ENCODE results near the gene DPP10. TPM values are rescaled to one million over a fixed set of nuclear protein-coding genes. Genes with fewer than 3 reads are reported as not detected.

The DPP10 gene
- total RNA-seq, 3 donors from 2014 or later (not counting 1 experiment from before 2014, with no cell fraction given) = not detected

DNA sequence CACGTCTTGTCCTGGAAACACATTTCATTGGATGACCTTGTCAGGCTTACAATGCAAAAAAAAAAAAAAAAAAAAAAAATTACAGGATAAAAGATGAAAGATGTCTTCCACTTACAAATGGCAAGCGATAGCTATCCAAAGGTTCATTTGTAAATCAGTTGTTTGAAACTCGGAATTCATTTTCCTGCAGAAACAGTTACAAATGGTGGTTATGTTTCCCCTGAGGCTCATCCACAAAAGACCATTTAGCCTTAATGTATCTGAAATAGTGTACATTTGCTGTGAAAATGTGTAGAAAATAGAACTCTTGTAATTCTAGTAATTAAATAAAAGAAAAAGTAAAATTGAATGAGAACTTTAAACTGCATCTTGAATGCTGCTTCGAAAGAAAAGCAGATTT, 25.9 kb downstream of the DPP10 start:
- H3K4me1 Mint-ChIP-seq = no peaks in the 10 kb centered on the region
- Histone ChIP-seq H3K27ac (ENCODE audit: low read length) (no peak overlapping the region), H3K9me3 (ENCODE audit: control insufficient read depth, insufficient read depth, low read length) (peaks cover 5% of the 10 kb centered on the region), H3K27me3 (ENCODE audit: control insufficient read depth, insufficient read depth, low read length) (no peaks in the 10 kb centered on the region), H3K36me3 (ENCODE audit: control insufficient read depth, insufficient read depth, low read length) (no peaks in the 10 kb centered on the region), H3K4me3 (ENCODE audit: low read length) (no peak overlapping the region), H3K4me1 (ENCODE audit: control insufficient read depth, insufficient read depth, low read length) (no peaks in the 10 kb centered on the region)
- no peaks in the 10 kb centered on the region for H3K27me3 Mint-ChIP-seq (ENCODE audit: low read depth in 2 of 2)
- no peak overlapping the region for H3K27ac Mint-ChIP-seq
- no peak overlapping the region for H3K4me3 Mint-ChIP-seq
- peaks cover 0 to 3% of the 10 kb centered on the region in 2 donors for H3K9me3 Mint-ChIP-seq
- no peaks in the 10 kb centered on the region for H3K36me3 Mint-ChIP-seq
- intact Hi-C loops (cut with micrococcal nuclease) = no loop called here
- TF ChIP-seq, protein P1, sequence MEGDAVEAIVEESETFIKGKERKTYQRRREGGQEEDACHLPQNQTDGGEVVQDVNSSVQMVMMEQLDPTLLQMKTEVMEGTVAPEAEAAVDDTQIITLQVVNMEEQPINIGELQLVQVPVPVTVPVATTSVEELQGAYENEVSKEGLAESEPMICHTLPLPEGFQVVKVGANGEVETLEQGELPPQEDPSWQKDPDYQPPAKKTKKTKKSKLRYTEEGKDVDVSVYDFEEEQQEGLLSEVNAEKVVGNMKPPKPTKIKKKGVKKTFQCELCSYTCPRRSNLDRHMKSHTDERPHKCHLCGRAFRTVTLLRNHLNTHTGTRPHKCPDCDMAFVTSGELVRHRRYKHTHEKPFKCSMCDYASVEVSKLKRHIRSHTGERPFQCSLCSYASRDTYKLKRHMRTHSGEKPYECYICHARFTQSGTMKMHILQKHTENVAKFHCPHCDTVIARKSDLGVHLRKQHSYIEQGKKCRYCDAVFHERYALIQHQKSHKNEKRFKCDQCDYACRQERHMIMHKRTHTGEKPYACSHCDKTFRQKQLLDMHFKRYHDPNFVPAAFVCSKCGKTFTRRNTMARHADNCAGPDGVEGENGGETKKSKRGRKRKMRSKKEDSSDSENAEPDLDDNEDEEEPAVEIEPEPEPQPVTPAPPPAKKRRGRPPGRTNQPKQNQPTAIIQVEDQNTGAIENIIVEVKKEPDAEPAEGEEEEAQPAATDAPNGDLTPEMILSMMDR (IDR thresholded peaks at IDR 0.05) = no peak
- WGBS (ENCODE audit: insufficient coverage) = 72% methylated on average over 3 of the region's 4 CpGs
- ATAC-seq (no peak), DNase-seq (no peak)

DNA sequence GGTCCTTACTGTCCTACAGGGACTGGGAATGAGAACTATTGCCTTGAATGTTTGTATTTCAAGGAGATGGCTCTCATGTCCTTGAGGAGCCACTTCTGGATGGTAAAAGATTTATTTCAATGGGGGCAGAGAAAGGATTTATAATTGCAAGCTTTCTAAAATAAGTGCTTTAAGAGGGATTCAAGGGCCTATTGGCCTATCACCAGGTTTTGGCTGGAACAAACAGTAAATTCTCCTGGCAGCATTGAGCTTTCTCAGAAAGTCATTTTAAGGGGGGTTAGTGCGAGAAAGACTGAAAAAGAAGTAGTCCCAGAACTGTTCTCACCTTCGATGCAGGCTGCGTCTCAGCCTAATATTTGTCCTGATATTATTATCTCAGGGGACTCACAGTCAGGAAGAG, 29.8 kb downstream of the DPP10 start:
- Histone ChIP-seq H3K9me3 (ENCODE audit: control insufficient read depth, insufficient read depth, low read length) (no peaks in the 10 kb centered on the region), H3K4me1 (ENCODE audit: control insufficient read depth, insufficient read depth, low read length) (no peaks in the 10 kb centered on the region), H3K36me3 (ENCODE audit: control insufficient read depth, insufficient read depth, low read length) (no peaks in the 10 kb centered on the region), H3K27ac (ENCODE audit: low read length) (no peak overlapping the region), H3K4me3 (ENCODE audit: low read length) (no peak overlapping the region), H3K27me3 (ENCODE audit: control insufficient read depth, insufficient read depth, low read length) (no peaks in the 10 kb centered on the region)
- no peaks in the 10 kb centered on the region for H3K27me3 Mint-ChIP-seq (ENCODE audit: low read depth in 2 of 2)
- DNase-seq = no peak
- intact Hi-C loops (cut with micrococcal nuclease) = no loop called here
- ATAC-seq = no peak
- H3K4me1 Mint-ChIP-seq = no peaks in the 10 kb centered on the region
- H3K36me3 Mint-ChIP-seq = no peaks in the 10 kb centered on the region
- TF ChIP-seq, protein P1 (IDR thresholded peaks at IDR 0.05) = no peak
- no peak overlapping the region for H3K27ac Mint-ChIP-seq
- H3K9me3 Mint-ChIP-seq = peaks cover 0 to 3% of the 10 kb centered on the region in 2 donors
- no peak overlapping the region for H3K4me3 Mint-ChIP-seq
- WGBS (ENCODE audit: insufficient coverage) = 78% methylated on average over 1 of the region's 3 CpGs

DNA sequence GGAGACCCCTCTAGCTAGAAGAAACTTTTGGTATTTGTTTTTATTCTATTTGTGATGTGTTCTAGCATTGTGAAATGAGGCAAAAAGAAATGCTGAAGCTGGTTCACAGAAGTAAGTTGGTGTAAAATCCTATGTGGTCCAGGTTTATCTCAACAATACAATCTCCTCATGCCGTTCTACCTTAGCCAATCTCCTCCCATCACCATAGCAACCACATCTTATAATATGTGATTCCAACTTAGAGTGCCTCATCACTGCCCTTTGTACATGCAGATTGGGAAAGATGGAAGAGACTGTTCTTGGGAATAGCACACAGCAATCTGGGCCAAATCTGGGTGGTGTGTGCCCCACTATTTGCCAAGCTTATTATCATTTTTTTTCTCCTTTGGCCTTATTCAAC, 30.3 kb downstream of the DPP10 start:
- H3K27me3 Mint-ChIP-seq (ENCODE audit: low read depth in 2 of 2) = no peaks in the 10 kb centered on the region
- no peaks in the 10 kb centered on the region for H3K4me1 ChIP-seq (ENCODE audit: control insufficient read depth, insufficient read depth, low read length)
- ATAC-seq (no peak), DNase-seq (no peak)
- H3K36me3 Mint-ChIP-seq = no peaks in the 10 kb centered on the region
- 83% methylated on average over 1 of the region's 1 CpG for WGBS (ENCODE audit: insufficient coverage)
- TF ChIP-seq, protein P1 (IDR thresholded peaks at IDR 0.05) = no peak
- H3K27ac ChIP-seq (ENCODE audit: low read length) = no peak overlapping the region
- no peaks in the 10 kb centered on the region for H3K4me1 Mint-ChIP-seq
- no peak overlapping the region for H3K27ac Mint-ChIP-seq
- H3K9me3 Mint-ChIP-seq = peaks cover 0 to 3% of the 10 kb centered on the region in 2 donors
- no peaks in the 10 kb centered on the region for H3K9me3 ChIP-seq (ENCODE audit: control insufficient read depth, insufficient read depth, low read length)
- no peak overlapping the region for H3K4me3 Mint-ChIP-seq
- H3K27me3 ChIP-seq (ENCODE audit: control insufficient read depth, insufficient read depth, low read length) = no peaks in the 10 kb centered on the region
- no peak overlapping the region for H3K4me3 ChIP-seq (ENCODE audit: low read length)
- intact Hi-C loops (cut with micrococcal nuclease) = no loop called here
- no peaks in the 10 kb centered on the region for H3K36me3 ChIP-seq (ENCODE audit: control insufficient read depth, insufficient read depth, low read length)

DNA sequence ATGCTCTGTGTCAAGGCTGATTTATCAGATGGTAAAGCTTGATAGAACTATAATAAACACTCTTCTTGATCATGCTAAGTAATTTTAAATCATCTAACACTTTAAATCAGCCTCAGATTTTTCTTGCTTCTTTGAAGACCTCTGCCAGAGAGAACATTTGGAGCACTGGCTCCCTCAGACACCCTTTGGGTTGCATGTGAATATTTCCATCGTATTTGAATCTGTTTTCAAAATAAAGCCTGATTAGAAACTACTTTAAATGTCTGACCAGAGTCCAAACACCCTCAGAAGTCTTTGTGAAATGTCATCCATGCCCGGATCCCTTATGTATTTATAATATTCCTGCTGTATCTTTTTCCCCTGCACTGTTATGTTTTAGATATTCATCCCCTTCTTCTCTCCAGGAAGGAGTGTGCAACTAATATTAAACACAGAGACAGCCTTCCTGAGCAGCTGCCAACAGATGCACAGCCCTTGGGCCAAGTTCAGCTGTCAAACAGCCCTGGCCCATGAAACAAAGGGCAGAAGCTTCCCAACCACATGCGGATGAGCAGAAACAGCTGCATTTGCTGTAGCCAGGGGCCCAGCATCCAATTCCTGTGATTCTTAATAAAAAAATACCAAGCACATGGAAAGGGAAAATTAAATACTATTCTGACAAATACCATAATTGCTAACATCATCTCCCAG, 46.5 kb downstream of the DPP10 start:
- H3K9me3 Mint-ChIP-seq = peaks cover 5 to 10% of the 10 kb centered on the region in 2 donors
- Histone ChIP-seq H3K4me3 (ENCODE audit: low read length) (no peak overlapping the region), H3K27me3 (ENCODE audit: control insufficient read depth, insufficient read depth, low read length) (no peaks in the 10 kb centered on the region), H3K27ac (ENCODE audit: low read length) (no peak overlapping the region), H3K9me3 (ENCODE audit: control insufficient read depth, insufficient read depth, low read length) (no peaks in the 10 kb centered on the region), H3K4me1 (ENCODE audit: control insufficient read depth, insufficient read depth, low read length) (no peaks in the 10 kb centered on the region), H3K36me3 (ENCODE audit: control insufficient read depth, insufficient read depth, low read length) (no peaks in the 10 kb centered on the region)
- DNase-seq (no peak), ATAC-seq (no peak)
- no peaks in the 10 kb centered on the region for H3K36me3 Mint-ChIP-seq
- H3K4me3 Mint-ChIP-seq = no peak overlapping the region
- no peaks in the 10 kb centered on the region for H3K4me1 Mint-ChIP-seq
- H3K27me3 Mint-ChIP-seq (ENCODE audit: low read depth in 2 of 2) = peaks cover 0 to 2% of the 10 kb centered on the region in 2 donors
- TF ChIP-seq, protein P1 (IDR thresholded peaks at IDR 0.05) = no peak
- H3K27ac Mint-ChIP-seq = no peak overlapping the region
- WGBS (ENCODE audit: insufficient coverage) = 82% methylated on average over 3 of the region's 3 CpGs
- intact Hi-C loops (cut with micrococcal nuclease) = no loop called here
